Measurements from ENCODE around the gene MEPE. TPM values are rescaled to one million over a fixed set of nuclear protein-coding genes. Genes with fewer than 3 reads are reported as not detected.

The MEPE gene
- total RNA-seq, 4 donors from 2014 or later: not detected

GRCh38 chr4:87823724-87824123 lies 9.0 kb upstream of the MEPE start:
- no peak for ATAC-seq (ENCODE audit: low FRiP score)
- no peak for TF ChIP-seq CTCF (IDR thresholded peaks at IDR 0.05)
- no peak for DNase-seq (ENCODE audit: low spot score)

GRCh38 chr4:87824352-87824751 lies 8.4 kb upstream of the MEPE start:
- no peak for ATAC-seq (ENCODE audit: low FRiP score)
- TF ChIP-seq CTCF (IDR thresholded peaks at IDR 0.05): no peak

GRCh38 chr4:87834401-87834800 lies 1.6 kb downstream of the MEPE start:
- no peak for TF ChIP-seq CTCF (IDR thresholded peaks at IDR 0.05)
- ATAC-seq (ENCODE audit: low FRiP score): no peak
- no peak for DNase-seq (ENCODE audit: low spot score)

More at GRCh38 chr4:87824352-87824751, 8.4 kb upstream of the MEPE start:
- no peak for DNase-seq (ENCODE audit: low spot score)

GRCh38 chr4:87835197-87835596 lies 2.4 kb downstream of the MEPE start:
- TF ChIP-seq CTCF (IDR thresholded peaks at IDR 0.05): no peak
- ATAC-seq (ENCODE audit: low FRiP score) (no peak), DNase-seq (ENCODE audit: low spot score) (no peak)

- TF ChIP-seq CTCF (IDR thresholded peaks at IDR 0.05): no peak
- DNase-seq (ENCODE audit: low spot score) (no peak), ATAC-seq (ENCODE audit: low FRiP score) (no peak)
These were observed 3.0 kb downstream of the MEPE start for GRCh38 chr4:87835743-87836142.

GRCh38 chr4:87838205-87838604 lies 5.4 kb downstream of the MEPE start:
- ATAC-seq (ENCODE audit: low FRiP score) (no peak), DNase-seq (ENCODE audit: low spot score) (no peak)
- no peak for TF ChIP-seq CTCF (IDR thresholded peaks at IDR 0.05)

GRCh38 chr4:87838890-87839591 lies 6.3 kb downstream of the MEPE start:
- peak in 1 of 3 donors; percentile 12 for TF ChIP-seq CTCF (IDR thresholded peaks at IDR 0.05)
- no peak for ATAC-seq (ENCODE audit: low FRiP score)
- no peak for DNase-seq (ENCODE audit: low spot score)

Measured in omental fat pad (tissue), 4 donors.